ENCODE data around the gene CFAP20.

- TF ChIP-seq, protein P1, sequence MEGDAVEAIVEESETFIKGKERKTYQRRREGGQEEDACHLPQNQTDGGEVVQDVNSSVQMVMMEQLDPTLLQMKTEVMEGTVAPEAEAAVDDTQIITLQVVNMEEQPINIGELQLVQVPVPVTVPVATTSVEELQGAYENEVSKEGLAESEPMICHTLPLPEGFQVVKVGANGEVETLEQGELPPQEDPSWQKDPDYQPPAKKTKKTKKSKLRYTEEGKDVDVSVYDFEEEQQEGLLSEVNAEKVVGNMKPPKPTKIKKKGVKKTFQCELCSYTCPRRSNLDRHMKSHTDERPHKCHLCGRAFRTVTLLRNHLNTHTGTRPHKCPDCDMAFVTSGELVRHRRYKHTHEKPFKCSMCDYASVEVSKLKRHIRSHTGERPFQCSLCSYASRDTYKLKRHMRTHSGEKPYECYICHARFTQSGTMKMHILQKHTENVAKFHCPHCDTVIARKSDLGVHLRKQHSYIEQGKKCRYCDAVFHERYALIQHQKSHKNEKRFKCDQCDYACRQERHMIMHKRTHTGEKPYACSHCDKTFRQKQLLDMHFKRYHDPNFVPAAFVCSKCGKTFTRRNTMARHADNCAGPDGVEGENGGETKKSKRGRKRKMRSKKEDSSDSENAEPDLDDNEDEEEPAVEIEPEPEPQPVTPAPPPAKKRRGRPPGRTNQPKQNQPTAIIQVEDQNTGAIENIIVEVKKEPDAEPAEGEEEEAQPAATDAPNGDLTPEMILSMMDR (IDR thresholded peaks at IDR 0.05): no peak
- TF ChIP-seq POLR2A (IDR thresholded peaks at IDR 0.05): no peak
Measured at GRCh38 chr16:58107709-58108108, 21.5 kb downstream of the CFAP20 start.
